ENCODE results near the gene ARFIP1. TPM values are rescaled to one million over a fixed set of nuclear protein-coding genes. Genes with fewer than 3 reads are reported as not detected.

The ARFIP1 gene
- total RNA-seq, 1 experiment from 2014 or later = 48.0 TPM

DNA sequence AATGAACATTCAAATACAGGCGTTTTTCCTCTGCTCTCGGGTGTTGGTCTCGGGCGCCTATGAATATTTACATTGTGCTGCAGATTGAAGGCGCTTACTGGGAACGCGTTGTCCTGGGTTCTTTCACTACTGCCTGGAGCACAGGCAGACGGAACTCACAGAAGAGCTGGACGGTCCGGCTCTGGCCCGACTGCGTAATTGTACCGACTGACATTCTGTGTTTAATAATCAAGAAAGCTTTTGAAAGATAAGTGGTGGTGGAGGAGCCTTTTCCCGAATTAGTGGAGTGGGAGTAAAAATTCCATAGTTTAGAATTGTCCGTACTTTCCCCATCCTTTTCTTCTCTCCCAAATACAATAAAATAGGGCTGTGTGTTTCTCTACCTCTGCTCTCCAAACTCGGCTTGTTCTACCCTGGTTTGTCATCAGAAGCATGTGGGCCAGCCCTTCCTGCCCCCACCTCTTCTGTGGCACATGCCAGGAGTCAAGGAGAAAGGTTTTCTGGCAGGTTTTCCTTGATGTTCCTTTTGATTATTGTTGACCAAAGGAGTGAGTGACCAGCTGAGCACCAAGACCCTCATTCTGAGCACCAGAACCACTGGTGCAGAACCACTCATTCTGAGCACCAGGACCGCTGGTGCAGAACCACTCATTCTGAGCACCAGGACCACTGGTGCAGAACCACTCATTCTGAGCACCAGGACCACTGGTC lies 158.6 kb downstream of the ARFIP1 start:
- no peak for DNase-seq (ENCODE audit: low read depth)

- no peak for DNase-seq (ENCODE audit: low read depth)
Measured at GRCh38 chr4:152939621-152940020, 159.9 kb downstream of the ARFIP1 start.

DNA sequence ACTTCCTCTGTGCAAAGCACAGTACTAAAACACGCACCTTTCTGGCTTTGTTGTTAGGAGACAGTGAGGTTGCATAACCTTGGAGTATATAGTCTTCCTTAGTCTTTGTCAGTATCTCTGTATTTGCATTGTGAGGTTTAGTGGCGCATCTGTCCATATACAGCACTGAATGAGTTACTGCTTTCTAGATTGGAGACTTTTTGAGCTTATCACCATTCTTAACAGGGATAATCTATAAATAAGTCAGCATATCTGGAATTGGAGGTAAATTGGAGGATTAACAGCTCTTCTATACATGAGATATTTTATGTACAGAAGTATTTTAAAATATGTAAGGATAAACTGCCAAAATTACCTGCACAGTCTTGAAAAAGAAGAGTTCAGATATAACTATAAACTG lies 160.7 kb downstream of the ARFIP1 start:
- DNase-seq (ENCODE audit: low read depth) = no peak

DNA sequence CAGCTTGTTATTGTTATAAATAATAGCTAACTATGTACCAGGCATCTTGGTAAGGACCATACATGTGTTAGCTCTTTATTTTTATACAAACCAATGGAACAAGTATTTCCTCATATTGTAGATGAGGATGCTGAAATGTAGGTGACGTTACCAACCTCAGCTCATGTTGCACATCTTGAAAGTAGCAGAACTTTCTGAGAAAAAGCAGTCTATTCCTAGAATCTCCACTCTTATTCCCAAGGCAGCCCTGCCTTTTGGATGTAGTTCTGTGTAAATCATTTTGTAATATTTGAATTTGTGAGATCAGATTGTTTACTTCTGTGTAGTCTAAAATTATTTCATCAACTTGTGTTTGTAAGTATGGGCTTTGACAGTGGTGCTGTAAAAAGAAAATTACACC lies 161.7 kb downstream of the ARFIP1 start:
- no peak for DNase-seq (ENCODE audit: low read depth)

DNA sequence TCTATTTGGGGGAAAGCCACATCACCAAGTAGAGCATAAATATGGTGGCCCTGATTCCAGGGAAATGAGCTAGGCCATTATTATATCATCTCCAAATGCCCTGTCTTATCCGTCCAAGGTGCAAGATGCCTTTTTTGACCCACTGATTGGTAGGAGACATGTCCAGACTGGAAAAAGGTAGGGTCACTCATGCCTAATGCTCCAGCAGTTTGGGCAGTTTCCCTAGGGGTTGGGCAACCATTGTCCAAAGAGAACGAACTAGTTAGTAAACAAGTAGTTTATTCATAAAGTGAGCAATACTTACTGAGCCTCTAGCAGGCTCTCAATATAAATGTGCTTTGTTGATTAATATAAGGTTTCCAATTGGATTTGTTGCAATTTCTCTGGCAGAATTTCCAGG lies 162.6 kb downstream of the ARFIP1 start:
- DNase-seq (ENCODE audit: low read depth) = no peak

DNA sequence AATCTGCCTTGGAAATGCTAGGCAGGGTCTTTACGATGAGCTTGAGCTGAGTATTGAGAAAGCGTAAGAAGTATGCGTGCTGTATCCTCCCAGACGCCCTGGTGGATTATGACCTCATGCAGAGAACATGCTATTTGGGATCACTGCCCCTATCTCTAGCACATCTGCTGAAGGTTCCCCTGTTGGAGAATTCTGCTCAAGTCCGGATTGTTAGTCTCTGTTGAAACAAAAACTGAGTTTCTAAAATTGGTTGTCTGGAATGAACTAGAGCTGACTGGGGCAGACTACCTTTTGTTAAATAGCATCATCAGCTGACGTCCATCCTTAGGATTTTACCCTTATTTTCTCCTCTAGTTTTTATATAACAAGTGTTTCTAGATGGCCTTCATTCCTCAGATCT lies 163.9 kb downstream of the ARFIP1 start:
- peak; percentile 44 for DNase-seq (ENCODE audit: low read depth)

- DNase-seq (ENCODE audit: low read depth) = no peak
Measured at GRCh38 chr4:152944666-152945320, 165.0 kb downstream of the ARFIP1 start.

GRCh38 chr4:152945639-152946038 lies 165.9 kb downstream of the ARFIP1 start:
- DNase-seq (ENCODE audit: low read depth) = no peak

- DNase-seq (ENCODE audit: low read depth) = no peak
Measured at GRCh38 chr4:152946446-152946845, 166.7 kb downstream of the ARFIP1 start.

DNA sequence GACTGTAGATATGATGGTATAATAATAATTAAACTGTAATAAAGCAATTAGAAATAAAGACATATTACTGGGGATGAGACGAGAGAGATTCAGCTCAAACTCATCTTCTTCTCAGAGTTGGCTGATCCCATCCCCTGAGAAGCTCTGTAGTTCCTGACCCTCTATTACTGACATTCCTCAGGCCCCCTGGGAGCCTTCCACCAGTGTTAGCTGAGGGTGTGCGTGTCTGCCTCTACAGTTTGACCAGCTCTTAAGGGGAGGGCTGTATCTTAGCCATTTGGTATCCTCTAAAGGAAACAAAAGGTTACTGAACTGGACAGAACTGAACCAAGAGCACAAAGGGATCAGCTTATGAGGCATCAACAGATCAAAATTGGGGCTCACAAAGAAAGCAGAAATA lies 167.6 kb downstream of the ARFIP1 start:
- no peak for DNase-seq (ENCODE audit: low read depth)

DNA sequence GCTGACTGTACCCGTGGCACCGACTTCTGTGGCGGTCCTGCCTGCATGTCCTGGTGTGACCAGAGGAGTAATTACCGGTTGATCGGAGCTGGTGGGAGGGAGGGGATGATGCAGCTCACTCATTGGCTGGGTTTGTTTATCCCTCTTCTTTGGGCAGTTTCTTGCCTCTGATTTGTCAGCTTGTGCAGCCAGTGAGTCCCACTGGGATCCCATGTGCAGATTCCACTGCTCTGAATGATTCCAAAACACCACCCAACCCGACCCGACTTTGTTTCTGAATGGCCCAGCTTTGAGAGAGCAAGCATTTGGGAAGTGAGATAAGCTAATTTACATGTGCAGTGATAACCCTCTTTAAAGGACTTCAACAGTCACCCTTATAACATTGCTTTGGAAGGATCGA lies 170.2 kb downstream of the ARFIP1 start:
- no peak for DNase-seq (ENCODE audit: low read depth)

GRCh38 chr4:152950402-152951274 lies 170.9 kb downstream of the ARFIP1 start:
- no peak for DNase-seq (ENCODE audit: low read depth)

DNA sequence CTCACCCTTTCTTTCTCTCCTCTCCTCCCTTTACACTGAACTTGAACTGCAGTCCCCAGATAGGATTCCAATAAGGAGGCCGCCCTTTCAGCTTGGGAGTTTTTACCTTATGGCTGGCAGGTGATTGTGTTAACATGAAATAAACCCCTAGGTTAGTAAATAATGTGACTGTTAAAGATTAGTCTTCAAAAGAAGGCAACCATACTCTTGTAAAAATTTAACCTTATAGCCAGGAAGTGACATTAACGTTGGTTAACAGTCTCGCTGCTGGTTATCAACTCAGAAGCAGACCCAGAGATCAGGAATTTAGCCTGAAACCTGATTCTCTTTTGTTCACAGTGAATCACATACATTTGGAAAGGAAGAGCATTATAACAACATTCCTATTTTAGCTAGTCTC lies 171.6 kb downstream of the ARFIP1 start:
- no peak for DNase-seq (ENCODE audit: low read depth)

- no peak for DNase-seq (ENCODE audit: low read depth)
Measured at GRCh38 chr4:152953514-152953913, 173.8 kb downstream of the ARFIP1 start.

DNA sequence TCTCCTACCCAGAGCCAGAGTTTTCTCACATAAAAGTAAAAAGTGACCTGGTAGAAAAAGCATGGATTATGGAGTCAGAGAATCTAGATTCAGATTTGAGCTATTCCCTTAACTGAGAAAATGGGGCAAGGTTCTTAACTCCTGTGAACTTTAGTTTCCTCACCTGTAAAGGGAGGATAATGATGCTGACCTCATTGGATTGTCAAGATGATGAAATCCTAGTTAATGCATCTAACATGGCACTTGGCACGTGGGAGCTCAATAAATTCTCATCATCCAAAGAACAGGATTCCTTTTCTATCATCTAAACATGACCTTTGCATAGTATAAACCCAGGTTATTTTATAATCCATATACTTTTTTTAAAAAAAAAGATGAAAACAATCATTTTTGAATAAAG lies 175.0 kb downstream of the ARFIP1 start:
- no peak for DNase-seq (ENCODE audit: low read depth)

GRCh38 chr4:152956147-152956546 lies 176.4 kb downstream of the ARFIP1 start:
- DNase-seq (ENCODE audit: low read depth) = no peak

DNA sequence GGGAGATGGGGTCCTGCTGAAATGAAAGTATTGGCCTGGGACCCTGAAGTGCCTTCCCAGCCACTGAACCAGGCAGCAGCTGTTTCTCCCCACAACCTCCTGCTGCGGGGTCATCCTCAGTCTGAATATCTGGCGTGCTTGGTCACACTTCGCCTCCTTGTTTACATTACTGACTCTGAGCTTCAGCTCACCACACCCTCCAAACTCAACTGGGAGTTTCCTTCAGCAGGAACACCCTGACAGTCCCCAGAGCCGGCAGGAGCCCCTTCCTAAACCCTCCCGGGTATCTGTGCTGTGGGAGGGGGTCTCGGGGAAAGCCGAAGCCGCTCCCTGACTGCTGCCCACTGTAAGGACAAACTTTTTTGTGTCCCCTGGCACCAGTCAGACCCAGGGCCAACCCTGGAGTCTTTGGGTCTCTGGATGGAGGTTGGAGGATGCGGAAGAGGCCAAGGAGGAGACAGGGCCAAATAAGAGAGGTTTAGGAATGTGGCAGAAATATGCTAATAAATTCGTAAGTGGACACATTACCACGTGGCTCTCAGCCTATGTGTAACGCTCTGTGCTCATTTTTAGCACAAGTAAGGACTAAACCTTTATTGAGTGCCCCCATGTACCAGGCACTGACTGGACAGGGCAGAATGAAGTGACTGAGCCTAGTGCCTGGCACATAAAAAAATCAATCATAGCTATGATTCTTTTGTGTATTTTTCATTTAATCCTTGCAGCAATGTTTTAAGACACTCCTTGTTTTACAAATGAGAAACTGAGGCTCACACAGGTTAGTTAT lies 177.1 kb downstream of the ARFIP1 start:
- DNase-seq (ENCODE audit: low read depth) = peak; percentile 80

DNA sequence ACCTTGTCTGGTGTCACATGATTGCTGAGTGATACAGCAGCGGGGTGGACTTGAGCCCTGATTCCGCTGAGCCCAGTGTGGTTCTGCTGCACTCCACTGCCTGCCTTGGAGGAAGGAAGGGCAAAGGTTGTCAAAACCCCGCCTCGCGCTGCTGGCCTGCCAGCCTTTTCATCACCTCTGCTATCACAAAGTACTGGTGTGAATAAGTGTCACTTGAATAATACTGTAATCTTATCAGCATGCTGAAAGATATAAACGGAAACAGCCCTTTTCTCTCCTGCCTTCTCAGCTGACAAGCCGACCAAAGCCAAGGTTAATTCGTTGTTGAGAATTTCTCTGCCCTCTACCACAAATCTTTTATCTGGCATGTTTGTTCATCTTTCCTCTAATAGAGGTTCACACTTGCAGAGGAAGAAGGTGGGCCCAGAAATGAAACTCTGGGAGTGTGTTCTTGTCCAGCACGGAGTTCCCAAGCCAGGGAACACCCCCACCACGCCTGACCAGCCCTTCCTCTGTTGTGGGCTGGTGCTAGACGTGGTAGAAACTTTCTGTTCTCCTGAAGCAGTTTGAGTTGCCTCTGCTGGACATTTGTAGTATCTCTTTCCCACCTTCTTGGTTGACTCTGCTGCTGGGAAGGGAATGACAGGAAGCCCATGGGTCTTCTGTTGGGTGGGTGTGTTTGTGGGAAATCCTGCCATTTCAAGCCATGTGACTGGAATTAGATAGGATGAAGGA lies 177.8 kb downstream of the ARFIP1 start:
- no peak for DNase-seq (ENCODE audit: low read depth)

- DNase-seq (ENCODE audit: low read depth) = no peak
Measured at GRCh38 chr4:152959080-152959479, 179.3 kb downstream of the ARFIP1 start.

GRCh38 chr4:152960082-152960481 lies 180.3 kb downstream of the ARFIP1 start:
- no peak for DNase-seq (ENCODE audit: low read depth)

All from LHCN-M2 (cell line).